Keratinocyte (primary cell): Measurements from ENCODE around the gene LRP3. TPM values are rescaled to one million over a fixed set of nuclear protein-coding genes. Genes with fewer than 3 reads are reported as not detected.

Experiments used
- DNase-seq: peaks from one replicate; pipeline ENCODE4 v3.0.0-alpha.2; 2011; ENCODE audit warnings: low read depth, missing footprints, low spot score
- FAIRE-seq: peaks from 2 replicates; lab custom pipeline; 2011; peaks lifted over from hg19 to GRCh38; lab: Jason Lieb, UNC
- H2AFZ ChIP-seq: 2 replicates; pipeline ENCODE4 v1.6.0; 2012; ENCODE audit warnings: low read length, control low read depth, inconsistent platforms; ENCODE audit not compliant: control insufficient read depth
- H3K27ac ChIP-seq: 2 replicates; pipeline ENCODE4 v1.5.1; 2011; ENCODE audit warnings: low read length; ENCODE audit not compliant: control insufficient read depth, insufficient read depth
- H3K27me3 ChIP-seq: 3 replicates; pipeline ENCODE4 v1.6.0; 2011; ENCODE audit warnings: low read length; ENCODE audit not compliant: control insufficient read depth, insufficient read depth; ENCODE audit errors: extremely low read depth
- H3K36me3 ChIP-seq, 2 experiments: 2 replicates in 1 of 2; 3 replicates in 1 of 2; pipeline ENCODE4 v1.5.1; 2011; ENCODE audit warnings: low read length in 2 of 2, mild to moderate bottlenecking in 1 of 2; ENCODE audit not compliant: control insufficient read depth in 2 of 2, insufficient read depth in 2 of 2; ENCODE audit errors: extremely low read depth in 1 of 2
- H3K4me1 ChIP-seq: 3 replicates; pipeline ENCODE4 v1.5.1; 2011; ENCODE audit warnings: low read length; ENCODE audit not compliant: control insufficient read depth, insufficient read depth; ENCODE audit errors: extremely low read depth
- H3K4me2 ChIP-seq: 3 replicates; pipeline ENCODE4 v1.6.0; 2011; ENCODE audit warnings: low read depth, low read length; ENCODE audit not compliant: control insufficient read depth, insufficient read depth; ENCODE audit errors: extremely low read depth
- H3K4me3 ChIP-seq, 3 experiments: fragments of 200-600 bp in 1 of 3; sonication (generic) in 1 of 3; 2 replicates in 2 of 3; 3 replicates in 1 of 3; pipeline ENCODE4 v1.5.1; 2011 to 2016; ENCODE audit warnings: low read length in 3 of 3, mild to moderate bottlenecking in 3 of 3, control low read depth in 2 of 3, inconsistent platforms in 1 of 3, low read depth in 1 of 3, mixed read lengths in 1 of 3, mixed run types in 1 of 3, moderate library complexity in 1 of 3; ENCODE audit not compliant: control insufficient read depth in 2 of 3, insufficient read depth in 2 of 3; ENCODE audit errors: extremely low read depth in 1 of 3
- H3K79me2 ChIP-seq: 2 replicates; pipeline ENCODE4 v1.6.0; 2012; ENCODE audit warnings: low read length; ENCODE audit not compliant: control insufficient read depth, insufficient read depth
- H3K9ac ChIP-seq: 3 replicates; pipeline ENCODE4 v1.6.0; 2011; ENCODE audit warnings: low read length; ENCODE audit not compliant: control insufficient read depth, insufficient read depth; ENCODE audit errors: extremely low read depth
- H3K9me1 ChIP-seq: 3 replicates; pipeline ENCODE4 v1.6.0; 2011; ENCODE audit warnings: low read length; ENCODE audit not compliant: control insufficient read depth, insufficient read depth; ENCODE audit errors: extremely low read depth
- H3K9me3 ChIP-seq: 2 replicates; pipeline ENCODE4 v1.5.1; 2012; ENCODE audit warnings: low read depth, low read length; ENCODE audit not compliant: control insufficient read depth
- H4K20me1 ChIP-seq: 3 replicates; pipeline ENCODE4 v1.6.0; 2011; ENCODE audit warnings: low read length; ENCODE audit not compliant: control insufficient read depth, insufficient read depth; ENCODE audit errors: extremely low read depth
- CTCF ChIP-seq, 3 experiments: IDR thresholded peaks in 1 of 3; conservative IDR thresholded peaks in 1 of 3; optimal IDR thresholded peaks in 1 of 3; 2 replicates in 2 of 3; 3 replicates in 1 of 3; pipeline versions ENCODE3 to v1.5.1; 2011; ENCODE audit warnings: low read length in 3 of 3, mild to moderate bottlenecking in 3 of 3, moderate library complexity in 2 of 3, control low read depth in 1 of 3, inconsistent platforms in 1 of 3; ENCODE audit not compliant: insufficient read depth in 2 of 3; ENCODE audit errors: extremely low read depth in 1 of 3
- EZH2 ChIP-seq: IDR thresholded peaks from one replicate; pipeline ENCODE4 v1.6.1; 2012; ENCODE audit warnings: inconsistent platforms, mild to moderate bottlenecking, low read length, moderate library complexity
- dilution Hi-C: fragments of 300-500 bp; cut with MboI; formaldehyde crosslinking; loops from one replicate; pipeline ENCODE4 v1.7.0; 2020; ENCODE audit warnings: low sequenced_read_pairs; ENCODE audit not compliant: extremely low pct_ligation_motif_present
- polyA plus RNA-seq, 5 experiments: library from polyadenylated mRNA; depleted of rRNA in 3 of 5; stranded (reverse) in 3 of 5; stranded (forward) in 1 of 5; unstranded in 1 of 5; fragments of >200 nt; gene quantifications; 1 replicate in 1 of 5; 2 replicates in 3 of 5; 3 replicates in 1 of 5; pipeline versions ENCODE4 v1.2.1 to v1.2.3, GENCODE V29; 2011 to 2012; ENCODE audit warnings: missing spikeins in 2 of 5, low read depth in 1 of 5, low replicate concordance in 1 of 5

The LRP3 gene
- polyA plus RNA-seq, 1 donor (not counting 4 experiments of a cell fraction or from before 2014, with no cell fraction given), result 5.0 TPM

GRCh38 chr19:33203529-33203928 lies 9.4 kb downstream of the LRP3 start:
- no peak for TF ChIP-seq EZH2
- TF ChIP-seq CTCF (optimal IDR thresholded peaks at IDR 0.05 in 1 of 3, IDR thresholded peaks at IDR 0.05 in 1 of 3, conservative IDR thresholded peaks at IDR 0.05 in 1 of 3; ENCODE audit: extremely low read depth in 1 of 3, insufficient read depth in 2 of 3, low read length in 3 of 3), result no peak
- Histone ChIP-seq H3K9ac (no peak overlapping the region), H3K9me1 (no peaks in the 10 kb centered on the region), H3K4me3 (no peak overlapping the region), H3K4me1 (no peaks in the 10 kb centered on the region), H3K27me3 (no peaks in the 10 kb centered on the region), H3K79me2 (no peaks in the 10 kb centered on the region), H2AFZ (no peak overlapping the region), H4K20me1 (peaks cover 3% of the 10 kb centered on the region), H3K27ac (no peak overlapping the region), H3K36me3 (peaks cover 0 to 11% of the 10 kb centered on the region in 2 experiments), H3K9me3 (no peaks in the 10 kb centered on the region), H3K4me2 (no peak overlapping the region)
- FAIRE-seq (no peak), DNase-seq (no peak)
- dilution Hi-C loops, result no loop called here

- Histone ChIP-seq H4K20me1 (peaks cover 3% of the 10 kb centered on the region), H3K4me2 (no peak overlapping the region), H3K27ac (no peak overlapping the region), H2AFZ (no peak overlapping the region), H3K27me3 (no peaks in the 10 kb centered on the region), H3K9me1 (no peaks in the 10 kb centered on the region), H3K9ac (no peak overlapping the region), H3K4me1 (no peaks in the 10 kb centered on the region), H3K79me2 (no peaks in the 10 kb centered on the region), H3K36me3 (peaks cover 0 to 7% of the 10 kb centered on the region in 2 experiments), H3K9me3 (no peaks in the 10 kb centered on the region), H3K4me3 (no peak overlapping the region)
- dilution Hi-C loops, result no loop called here
- no peak for TF ChIP-seq EZH2
- no peak for TF ChIP-seq CTCF (optimal IDR thresholded peaks at IDR 0.05 in 1 of 3, IDR thresholded peaks at IDR 0.05 in 1 of 3, conservative IDR thresholded peaks at IDR 0.05 in 1 of 3; ENCODE audit: extremely low read depth in 1 of 3, insufficient read depth in 2 of 3, low read length in 3 of 3)
- FAIRE-seq (no peak), DNase-seq (no peak)
These were observed 10.2 kb downstream of the LRP3 start for GRCh38 chr19:33204136-33204973.
